Measurements from ENCODE around the gene WEE1.

GRCh38 chr11:9607511-9607899, 34.0 kb downstream of the WEE1 start:
- TF ChIP-seq CTCF (IDR thresholded peaks at IDR 0.05; ENCODE audit: insufficient read depth, low read depth, low read length) (no peak), EZH2 (IDR thresholded peaks at IDR 0.05; ENCODE audit: insufficient read depth, low read length) (no peak)
